ENCODE data around the gene ZBTB42. TPM values are rescaled to one million over a fixed set of nuclear protein-coding genes. Genes with fewer than 3 reads are reported as not detected.

Gene ZBTB42
- total and polyA plus RNA-seq, 5 donors, result 5.3 to 7.7 (median 6.4) TPM

DNA sequence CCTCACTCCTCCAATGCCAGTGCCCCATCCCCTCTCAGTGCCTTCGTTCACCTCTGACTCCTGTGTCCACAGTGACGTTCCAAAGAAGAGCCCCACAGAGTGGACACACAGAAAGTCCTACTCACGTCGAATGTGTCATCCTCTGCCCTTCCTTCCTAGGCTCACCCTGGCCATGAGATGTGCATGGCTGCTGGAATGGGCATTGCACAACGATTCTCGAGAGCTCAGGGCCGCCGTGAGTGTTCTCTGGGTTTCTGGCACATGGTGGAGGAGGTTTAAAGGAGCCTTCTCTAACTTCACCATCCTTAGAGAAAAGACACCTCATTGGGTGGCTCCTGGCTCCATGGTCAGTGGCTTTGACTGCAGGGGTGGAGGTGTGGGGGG lies 51.4 kb downstream of the ZBTB42 start:
- Histone ChIP-seq H3K4me1 (ENCODE audit: control insufficient read depth, insufficient read depth, low read length) (no peaks in the 10 kb centered on the region), H3K27ac (ENCODE audit: low read length) (no peak overlapping the region), H3K27me3 (ENCODE audit: control insufficient read depth, insufficient read depth) (no peaks in the 10 kb centered on the region), H3K4me3 (ENCODE audit: low read length) (no peak overlapping the region), H3K9me3 (ENCODE audit: control insufficient read depth, low read length) (no peaks in the 10 kb centered on the region)
- WGBS, result 58% methylated on average over 8 of the region's 8 CpGs
- ATAC-seq (no peak), DNase-seq (no peak)
- intact Hi-C loops (cut with DNase I), result no loop called here

Other genes starting within 250 kb of the ZBTB42 start
- gene C14orf180, start 221.3 kb upstream of the ZBTB42 start, total RNA-seq, result 100 to 1,000 TPM in 3 of 4 donors, 10 to 100 TPM in 1; 56.5 to 117 (median 104) TPM
- 153 TPM for gene C14orf180, start 221.3 kb upstream of the ZBTB42 start, polyA plus RNA-seq
- gene TMEM179, start 196.3 kb upstream of the ZBTB42 start, total RNA-seq, result 1 to 10 TPM in 2 of 4 donors, under 1 TPM in 2; 0.57 to 2.2 (median 0.94) TPM
- gene TMEM179, start 196.3 kb upstream of the ZBTB42 start, polyA plus RNA-seq, result 1.4 TPM
- gene INF2, start 111.5 kb upstream of the ZBTB42 start, total RNA-seq, result 10 to 100 TPM; 36.2 to 46.4 (median 42.3) TPM
- gene INF2, start 111.5 kb upstream of the ZBTB42 start, polyA plus RNA-seq, result 36.6 TPM
- 100 to 1,000 TPM; 156 to 212 (median 188) TPM for gene ADSS1, start 76.9 kb upstream of the ZBTB42 start, total RNA-seq
- 217 TPM for gene ADSS1, start 76.9 kb upstream of the ZBTB42 start, polyA plus RNA-seq
- 10 to 100 TPM; 74.6 to 88.5 (median 85.1) TPM for gene SIVA1, start 48.0 kb upstream of the ZBTB42 start, total RNA-seq
- gene SIVA1, start 48.0 kb upstream of the ZBTB42 start, polyA plus RNA-seq, result 201 TPM
- gene AKT1, start 5.4 kb upstream of the ZBTB42 start, total RNA-seq, result 100 to 1,000 TPM; 120 to 154 (median 126) TPM
- gene AKT1, start 5.4 kb upstream of the ZBTB42 start, polyA plus RNA-seq, result 101 TPM
- gene CEP170B, start 64.2 kb downstream of the ZBTB42 start, total RNA-seq, result 10 to 100 TPM; 10.4 to 19.1 (median 11.9) TPM
- gene CEP170B, start 64.2 kb downstream of the ZBTB42 start, polyA plus RNA-seq, result 8.4 TPM
- under 1 TPM; 0.06 to 0.88 (median 0.20) TPM for gene PLD4, start 123.8 kb downstream of the ZBTB42 start, total RNA-seq
- 0.05 TPM for gene PLD4, start 123.8 kb downstream of the ZBTB42 start, polyA plus RNA-seq
- 1 to 10 TPM; 2.5 to 5.7 (median 3.3) TPM for gene AHNAK2, start 177.3 kb downstream of the ZBTB42 start, total RNA-seq
- gene AHNAK2, start 177.3 kb downstream of the ZBTB42 start, polyA plus RNA-seq, result 2.0 TPM
- gene CLBA1, start 184.7 kb downstream of the ZBTB42 start, total RNA-seq, result 1 to 10 TPM; 1.8 to 4.2 (median 3.1) TPM
- 2.4 TPM for gene CLBA1, start 184.7 kb downstream of the ZBTB42 start, polyA plus RNA-seq
- gene CDCA4, start 220.0 kb downstream of the ZBTB42 start, total RNA-seq, result 1 to 10 TPM; 2.9 to 3.9 (median 3.3) TPM
- 2.5 TPM for gene CDCA4, start 220.0 kb downstream of the ZBTB42 start, polyA plus RNA-seq